DND-41 (cell line): Measurements from ENCODE around the gene NME7.

Source experiments
- ATAC-seq: fragments of 200-7000 bp; cut with Tn5 transposase; 3 replicates; pipeline ENCODE4 v1.9.1; 2021; ENCODE audit warnings: low read depth; ENCODE audit not compliant: insufficient read depth
- DNase-seq: peaks from one replicate; pipeline ENCODE4 v3.0.0-alpha.2; 2020
- H2AFZ ChIP-seq: 2 replicates; pipeline ENCODE4 v1.6.0; 2012; ENCODE audit warnings: low read depth, low read length
- H3K27ac ChIP-seq: 2 replicates; pipeline ENCODE4 v1.5.1; 2012; ENCODE audit warnings: low read length, inconsistent platforms
- H3K27me3 ChIP-seq: fragments of 200-600 bp; sonication (generic); 2 replicates; pipeline ENCODE4 v1.6.0; 2012; ENCODE audit warnings: low read length, mild to moderate bottlenecking, inconsistent platforms; ENCODE audit not compliant: insufficient read depth, poor library complexity
- H3K36me3 ChIP-seq: 2 replicates; pipeline ENCODE4 v1.5.1; 2012; ENCODE audit warnings: low read length, inconsistent platforms; ENCODE audit not compliant: insufficient read depth
- H3K4me1 ChIP-seq: 2 replicates; pipeline ENCODE4 v1.5.1; 2012; ENCODE audit warnings: mild to moderate bottlenecking, low read length; ENCODE audit not compliant: insufficient read depth
- H3K4me2 ChIP-seq: 2 replicates; pipeline ENCODE4 v1.6.0; 2012; ENCODE audit warnings: mild to moderate bottlenecking, moderate library complexity, low read length, inconsistent platforms; ENCODE audit not compliant: insufficient read depth
- H3K4me3 ChIP-seq, 2 experiments: fragments of 200-600 bp in 1 of 2; shearing (Covaris generic) in 1 of 2; 2 replicates each; pipeline ENCODE4 v1.5.1; 2012 to 2016; ENCODE audit warnings: inconsistent platforms in 2 of 2, low read length in 2 of 2, mild to moderate bottlenecking in 2 of 2, low read depth in 1 of 2, moderate library complexity in 1 of 2
- H3K79me2 ChIP-seq: 2 replicates; pipeline ENCODE4 v1.6.0; 2012; ENCODE audit warnings: low read length, inconsistent platforms; ENCODE audit not compliant: insufficient read depth
- H3K9ac ChIP-seq: 2 replicates; pipeline ENCODE4 v1.6.0; 2012; ENCODE audit warnings: low read depth, mild to moderate bottlenecking, inconsistent platforms, low read length, moderate library complexity
- H3K9me3 ChIP-seq: 2 replicates; pipeline ENCODE4 v1.5.1; 2012; ENCODE audit warnings: low read length, moderate library complexity, mild to moderate bottlenecking, inconsistent platforms; ENCODE audit not compliant: insufficient read depth, severe bottlenecking
- H4K20me1 ChIP-seq: 2 replicates; pipeline ENCODE4 v1.6.0; 2012; ENCODE audit warnings: low read length; ENCODE audit not compliant: insufficient read depth
- CTCF ChIP-seq: IDR thresholded peaks from 2 replicates; pipeline ENCODE4 v1.5.1; 2012; ENCODE audit warnings: borderline replicate concordance, low read length, moderate library complexity, mild to moderate bottlenecking; ENCODE audit not compliant: poor library complexity, severe bottlenecking; ENCODE audit errors: extremely low read depth
- EZH2 ChIP-seq: IDR thresholded peaks from 3 replicates; pipeline ENCODE4 v1.6.1; 2012; ENCODE audit warnings: borderline replicate concordance, low read depth, mild to moderate bottlenecking, moderate library complexity, low read length, inconsistent platforms; ENCODE audit not compliant: severe bottlenecking

The NME7 gene

GRCh38 chr1:169148472-169149252, 218.9 kb downstream of the NME7 start:
- Histone ChIP-seq H3K79me2 (no peaks in the 10 kb centered on the region), H3K9ac (no peak overlapping the region), H3K27me3 (no peaks in the 10 kb centered on the region), H3K4me1 (no peaks in the 10 kb centered on the region), H3K4me2 (no peak overlapping the region), H4K20me1 (no peaks in the 10 kb centered on the region), H3K4me3 (no peak overlapping the region), H3K9me3 (no peaks in the 10 kb centered on the region), H3K36me3 (no peaks in the 10 kb centered on the region), H2AFZ (no peak overlapping the region), H3K27ac (no peak overlapping the region)
- no peak for ATAC-seq
- TF ChIP-seq EZH2 (no peak), CTCF (no peak)
- no peak for DNase-seq

- no peak overlapping the region for H3K4me2 ChIP-seq
- no peak overlapping the region for H3K4me3 ChIP-seq
- H3K4me1 ChIP-seq = no peaks in the 10 kb centered on the region
- H3K27me3 ChIP-seq = no peaks in the 10 kb centered on the region
- no peaks in the 10 kb centered on the region for H3K9me3 ChIP-seq
- ATAC-seq (no peak), DNase-seq (no peak)
- no peak overlapping the region for H3K9ac ChIP-seq
- no peaks in the 10 kb centered on the region for H3K36me3 ChIP-seq
- H3K79me2 ChIP-seq = no peaks in the 10 kb centered on the region
- TF ChIP-seq EZH2 (no peak), CTCF (no peak)
- H2AFZ ChIP-seq = no peak overlapping the region
- no peaks in the 10 kb centered on the region for H4K20me1 ChIP-seq
- no peak overlapping the region for H3K27ac ChIP-seq
These were observed 220.9 kb downstream of the NME7 start for GRCh38 chr1:169146576-169147214.

GRCh38 chr1:169144941-169145626, 222.5 kb downstream of the NME7 start:
- no peak overlapping the region for H3K9ac ChIP-seq
- H3K27me3 ChIP-seq = no peaks in the 10 kb centered on the region
- H3K36me3 ChIP-seq = no peaks in the 10 kb centered on the region
- no peak overlapping the region for H3K4me2 ChIP-seq
- TF ChIP-seq EZH2 = no peak
- TF ChIP-seq CTCF = no peak
- ATAC-seq = no peak
- H4K20me1 ChIP-seq = no peaks in the 10 kb centered on the region
- no peak overlapping the region for H2AFZ ChIP-seq
- no peak for DNase-seq
- no peak overlapping the region for H3K27ac ChIP-seq
- H3K4me3 ChIP-seq = no peak overlapping the region
- H3K4me1 ChIP-seq = no peaks in the 10 kb centered on the region
- no peaks in the 10 kb centered on the region for H3K79me2 ChIP-seq
- H3K9me3 ChIP-seq = no peaks in the 10 kb centered on the region
